ENCODE data around the gene FCAR.
"Not testable (repeated sequence)": the region's sequence is repeated elsewhere in the genome, so short reads cannot be mapped to it uniquely, and the experiment has no call there.

- not testable (repeated sequence) for TF ChIP-seq YY1 (IDR thresholded peaks at IDR 0.05; ENCODE audit: insufficient read depth, insufficient read length); ZNF274 (IDR thresholded peaks at IDR 0.05; ENCODE audit: low read depth, low read length); SUZ12 (IDR thresholded peaks at IDR 0.05; ENCODE audit: extremely low read depth, insufficient read depth, insufficient read length)
Observed at GRCh38 chr19:54904261-54904660, 30.2 kb downstream of the FCAR start.

All from NT2/D1 (cell line).